DOHH2 (cell line): Measurements from ENCODE around the gene FAM53B.

Experiments used
- H3F3A ChIP-seq: fragments of 200-600 bp; sonication (generic), shearing (Covaris generic); 2 replicates; pipeline ENCODE4 v1.6.0; 2016; ENCODE audit warnings: antibody characterized with exemption, mild to moderate bottlenecking; ENCODE audit not compliant: control insufficient read depth, insufficient read depth
- H3K27ac ChIP-seq: fragments of 200-600 bp; sonication (generic); 2 replicates; pipeline ENCODE4 v1.5.1; 2014; ENCODE audit warnings: low read depth, mild to moderate bottlenecking, low read length, moderate library complexity
- H3K27me3 ChIP-seq: fragments of 200-600 bp; sonication (generic); 2 replicates; pipeline ENCODE4 v1.6.1; 2014; ENCODE audit warnings: mild to moderate bottlenecking, low read length, mixed read lengths; ENCODE audit not compliant: control insufficient read depth
- H3K36me3 ChIP-seq: fragments of 200-600 bp; sonication (generic); 2 replicates; pipeline ENCODE4 v1.6.1; 2014; ENCODE audit warnings: mild to moderate bottlenecking, low read length, moderate library complexity, mixed read lengths; ENCODE audit not compliant: control insufficient read depth
- H3K4me1 ChIP-seq: fragments of 200-600 bp; sonication (generic); 2 replicates; pipeline ENCODE4 v1.6.1; 2014; ENCODE audit warnings: mild to moderate bottlenecking, low read length, mixed read lengths; ENCODE audit not compliant: control insufficient read depth
- H3K4me2 ChIP-seq: fragments of 200-600 bp; sonication (generic); 2 replicates; pipeline ENCODE4 v1.6.0; 2014; ENCODE audit warnings: mild to moderate bottlenecking, low read length, moderate library complexity
- H3K4me3 ChIP-seq: fragments of 200-600 bp; sonication (generic); 2 replicates; pipeline ENCODE4 v1.5.1; 2014; ENCODE audit warnings: mild to moderate bottlenecking, low read length, mixed read lengths
- H3K79me2 ChIP-seq: fragments of 200-600 bp; sonication (generic); 2 replicates; pipeline ENCODE4 v1.6.1; 2014; ENCODE audit warnings: mild to moderate bottlenecking, low read length, mixed read lengths; ENCODE audit not compliant: control insufficient read depth
- H3K9me2 ChIP-seq: fragments of 200-600 bp; sonication (generic); replicated peaks from 2 replicates; pipeline ENCODE4 v1.6.1; 2014; ENCODE audit warnings: mild to moderate bottlenecking, low read length, mixed read lengths; ENCODE audit not compliant: control insufficient read depth
- H3K9me3 ChIP-seq: fragments of 200-600 bp; sonication (generic); 2 replicates; pipeline ENCODE4 v1.6.1; 2014; ENCODE audit warnings: antibody characterized with exemption, low read length, mixed read lengths; ENCODE audit not compliant: control insufficient read depth, insufficient read depth
- H4K20me1 ChIP-seq: fragments of 200-600 bp; sonication (generic); 2 replicates; pipeline ENCODE4 v1.6.0; 2014; ENCODE audit warnings: low read depth, mild to moderate bottlenecking, antibody characterized with exemption, low read length, moderate library complexity; ENCODE audit not compliant: control insufficient read depth, insufficient read depth
- EZH2phosphoT487 ChIP-seq: fragments of 200-600 bp; sonication (generic); IDR thresholded peaks from 2 replicates; pipeline ENCODE4 v1.6.1; 2017; ENCODE audit warnings: borderline replicate concordance, mild to moderate bottlenecking, antibody characterized with exemption, low read length, moderate library complexity, mixed read lengths
- TF ChIP-seq, protein P1 (sequence below): fragments of 200-600 bp; sonication (generic); IDR thresholded peaks from one replicate; pipeline ENCODE4 v1.5.1; 2014; ENCODE audit warnings: antibody characterized with exemption, mild to moderate bottlenecking, low read depth, low read length; ENCODE audit not compliant: poor library complexity, severe bottlenecking

The FAM53B gene

DNA sequence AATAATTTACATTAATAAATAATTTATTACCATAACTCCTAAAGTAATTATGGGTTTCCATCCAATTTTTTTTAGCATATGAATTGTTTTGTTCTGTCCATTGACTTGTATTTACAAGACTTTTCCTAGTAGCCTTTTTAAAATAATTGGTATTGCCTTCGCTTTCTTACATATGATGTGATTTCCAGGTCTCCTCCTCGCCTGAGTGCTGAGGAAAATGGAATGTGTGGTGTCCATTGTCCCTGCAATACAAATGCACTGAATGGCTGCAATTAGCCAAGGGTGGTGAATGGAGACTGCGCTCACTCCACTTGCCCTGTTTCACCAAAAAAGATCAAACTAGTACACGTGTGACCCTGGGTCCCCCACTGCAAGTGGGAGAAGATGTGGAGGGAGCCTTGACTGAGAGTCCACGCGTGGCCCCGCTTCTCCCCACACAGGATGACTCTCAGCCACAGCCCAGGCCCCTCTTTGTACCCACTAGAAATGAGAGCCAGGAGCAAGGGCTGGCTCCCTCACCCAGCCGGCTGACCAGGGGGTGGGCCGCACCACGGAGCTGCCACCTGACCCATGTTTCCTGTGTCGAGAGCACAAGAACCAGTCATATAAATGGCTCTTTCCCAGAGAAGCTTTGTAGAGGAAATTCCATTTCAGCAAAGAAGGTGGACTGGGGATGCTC is 52.6 kb downstream of the FAM53B start:
- Histone ChIP-seq H3K9me2 (no peaks in the 10 kb centered on the region), H4K20me1 (no peaks in the 10 kb centered on the region), H3K4me1 (peaks cover 12% of the 10 kb centered on the region), H3K36me3 (peaks cover 71% of the 10 kb centered on the region), H3F3A (no peaks in the 10 kb centered on the region), H3K27ac (no peak overlapping the region), H3K4me3 (no peak overlapping the region), H3K27me3 (no peaks in the 10 kb centered on the region), H3K79me2 (no peaks in the 10 kb centered on the region), H3K4me2 (no peak overlapping the region), H3K9me3 (no peaks in the 10 kb centered on the region)
- TF ChIP-seq, protein P1, sequence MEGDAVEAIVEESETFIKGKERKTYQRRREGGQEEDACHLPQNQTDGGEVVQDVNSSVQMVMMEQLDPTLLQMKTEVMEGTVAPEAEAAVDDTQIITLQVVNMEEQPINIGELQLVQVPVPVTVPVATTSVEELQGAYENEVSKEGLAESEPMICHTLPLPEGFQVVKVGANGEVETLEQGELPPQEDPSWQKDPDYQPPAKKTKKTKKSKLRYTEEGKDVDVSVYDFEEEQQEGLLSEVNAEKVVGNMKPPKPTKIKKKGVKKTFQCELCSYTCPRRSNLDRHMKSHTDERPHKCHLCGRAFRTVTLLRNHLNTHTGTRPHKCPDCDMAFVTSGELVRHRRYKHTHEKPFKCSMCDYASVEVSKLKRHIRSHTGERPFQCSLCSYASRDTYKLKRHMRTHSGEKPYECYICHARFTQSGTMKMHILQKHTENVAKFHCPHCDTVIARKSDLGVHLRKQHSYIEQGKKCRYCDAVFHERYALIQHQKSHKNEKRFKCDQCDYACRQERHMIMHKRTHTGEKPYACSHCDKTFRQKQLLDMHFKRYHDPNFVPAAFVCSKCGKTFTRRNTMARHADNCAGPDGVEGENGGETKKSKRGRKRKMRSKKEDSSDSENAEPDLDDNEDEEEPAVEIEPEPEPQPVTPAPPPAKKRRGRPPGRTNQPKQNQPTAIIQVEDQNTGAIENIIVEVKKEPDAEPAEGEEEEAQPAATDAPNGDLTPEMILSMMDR: no peak
- no peak for TF ChIP-seq EZH2phosphoT487

DNA sequence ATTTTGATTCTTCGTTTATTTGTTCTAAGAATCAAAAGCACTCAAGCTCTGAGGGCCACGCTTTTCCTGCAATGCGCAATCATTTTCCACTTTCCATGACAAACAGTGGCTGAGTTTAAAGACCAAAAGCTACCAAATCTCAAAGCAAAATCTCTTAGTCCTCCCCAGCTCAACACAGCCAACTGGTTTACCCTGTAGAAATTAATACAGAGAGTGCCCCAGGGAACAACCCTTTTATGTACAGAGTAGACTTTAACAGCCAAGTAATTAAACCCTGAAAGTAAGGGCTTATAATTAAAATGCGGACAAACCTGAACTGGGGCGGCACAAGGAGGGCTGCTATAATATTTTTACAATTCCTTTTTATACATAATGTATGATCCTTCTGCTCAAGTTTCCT is 53.2 kb downstream of the FAM53B start:
- H3K9me3 ChIP-seq: no peaks in the 10 kb centered on the region
- H3F3A ChIP-seq: no peaks in the 10 kb centered on the region
- H3K4me3 ChIP-seq: no peak overlapping the region
- peaks cover 71% of the 10 kb centered on the region for H3K36me3 ChIP-seq
- no peaks in the 10 kb centered on the region for H4K20me1 ChIP-seq
- H3K9me2 ChIP-seq: no peaks in the 10 kb centered on the region
- H3K79me2 ChIP-seq: no peaks in the 10 kb centered on the region; the same call in 1 of the 2 replicates
- TF ChIP-seq, protein P1: no peak
- TF ChIP-seq EZH2phosphoT487: no peak
- H3K4me1 ChIP-seq: peaks cover 17% of the 10 kb centered on the region
- no peak overlapping the region for H3K27ac ChIP-seq
- no peaks in the 10 kb centered on the region for H3K27me3 ChIP-seq
- no peak overlapping the region for H3K4me2 ChIP-seq

DNA sequence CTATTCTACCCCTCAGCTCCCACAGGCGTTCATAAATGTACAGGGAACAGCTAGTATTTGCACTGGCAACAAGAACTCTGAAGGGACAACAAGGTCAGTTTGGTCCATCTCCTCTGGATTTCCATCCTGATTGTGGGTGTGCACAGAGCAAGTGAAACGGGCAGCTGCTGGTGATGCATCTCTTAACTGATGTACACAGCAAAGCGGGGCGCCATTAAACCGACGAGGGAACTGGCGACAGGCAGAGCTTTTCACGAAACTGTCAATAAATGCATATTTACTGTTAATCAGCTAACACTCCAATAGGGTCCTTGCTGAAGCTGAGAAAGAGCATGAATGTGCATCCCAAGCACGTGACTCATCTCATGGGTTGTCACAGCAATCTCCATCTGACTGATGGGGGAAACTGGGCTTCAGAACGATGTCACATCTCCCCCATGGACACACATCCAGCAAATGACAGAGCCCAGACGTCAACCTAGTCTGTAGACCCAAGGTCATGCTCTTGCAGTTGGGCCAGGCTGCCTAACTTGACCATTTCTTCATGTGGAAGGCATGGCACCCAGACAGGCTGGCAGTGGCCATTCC is 54.2 kb downstream of the FAM53B start:
- no peak overlapping the region for H3K27ac ChIP-seq
- peaks cover 70% of the 10 kb centered on the region for H3K36me3 ChIP-seq
- H3F3A ChIP-seq: no peaks in the 10 kb centered on the region
- H3K4me2 ChIP-seq: no peak overlapping the region
- H4K20me1 ChIP-seq: no peaks in the 10 kb centered on the region
- H3K4me1 ChIP-seq: peaks cover 27% of the 10 kb centered on the region
- peaks cover 3% of the 10 kb centered on the region; the same call in 1 of the 2 replicates for H3K79me2 ChIP-seq
- no peaks in the 10 kb centered on the region for H3K27me3 ChIP-seq
- no peak for TF ChIP-seq EZH2phosphoT487
- TF ChIP-seq, protein P1: no peak
- no peak overlapping the region for H3K4me3 ChIP-seq
- no peaks in the 10 kb centered on the region for H3K9me3 ChIP-seq
- no peaks in the 10 kb centered on the region for H3K9me2 ChIP-seq
